ENCODE results near the gene CSNK2A1.

CSNK2A1 gene

DNA sequence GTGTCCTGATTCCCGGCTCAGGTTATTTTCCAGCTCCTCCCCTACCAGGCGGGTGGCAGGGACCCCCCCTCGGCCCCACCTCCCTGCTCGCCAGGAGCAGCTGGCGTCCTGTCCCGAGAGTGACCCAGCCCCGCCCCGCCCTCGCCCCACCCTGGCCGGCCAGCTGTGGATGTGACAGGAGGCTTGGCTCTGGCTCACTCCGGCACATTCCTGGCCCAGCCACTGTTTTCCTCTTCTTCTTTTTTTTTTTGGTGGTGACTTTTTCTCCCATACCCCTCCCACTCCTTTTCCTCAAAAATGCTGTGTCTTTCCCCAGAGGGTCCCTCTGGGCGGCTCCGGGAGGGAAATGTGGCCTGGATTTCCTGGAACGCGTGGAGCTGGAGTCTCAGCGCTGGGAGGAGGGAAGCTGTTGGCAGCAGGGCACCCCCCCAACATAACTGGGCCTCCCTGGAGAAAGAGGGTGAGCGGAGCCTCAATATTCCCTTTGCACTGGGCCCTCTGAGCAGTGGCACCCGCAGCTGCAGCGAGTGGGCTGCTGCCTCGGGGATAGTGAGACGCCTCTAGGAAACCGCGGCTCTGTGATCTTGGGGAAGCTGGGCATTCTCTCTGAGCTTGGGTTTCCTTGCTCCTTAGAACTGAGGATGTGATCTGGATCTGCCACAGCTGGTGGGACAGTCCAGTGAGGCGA, 28.3 kb upstream of the CSNK2A1 start:
- H3K4me1 ChIP-seq (ENCODE audit: low read length), result no peaks in the 10 kb centered on the region
- no peaks in the 10 kb centered on the region for H3K79me2 ChIP-seq (ENCODE audit: low read length)
- no peaks in the 10 kb centered on the region for H3K36me3 ChIP-seq (replicated peaks; ENCODE audit: insufficient read depth, low read length)
- no peaks in the 10 kb centered on the region for H4K20me1 ChIP-seq (ENCODE audit: insufficient read depth, low read length)
- H3F3A ChIP-seq (ENCODE audit: insufficient read depth, low read length), result no peaks in the 10 kb centered on the region
- peaks cover 7% of the 10 kb centered on the region; the same call in 1 of the 2 replicates for H3K27me3 ChIP-seq (replicated peaks; ENCODE audit: insufficient read depth, low read length)
- H2AFZ ChIP-seq (ENCODE audit: low read length), result no peak overlapping the region
- TF ChIP-seq EZH2phosphoT487 (IDR thresholded peaks at IDR 0.05; ENCODE audit: low read length), result no peak
- TF ChIP-seq, protein P1, sequence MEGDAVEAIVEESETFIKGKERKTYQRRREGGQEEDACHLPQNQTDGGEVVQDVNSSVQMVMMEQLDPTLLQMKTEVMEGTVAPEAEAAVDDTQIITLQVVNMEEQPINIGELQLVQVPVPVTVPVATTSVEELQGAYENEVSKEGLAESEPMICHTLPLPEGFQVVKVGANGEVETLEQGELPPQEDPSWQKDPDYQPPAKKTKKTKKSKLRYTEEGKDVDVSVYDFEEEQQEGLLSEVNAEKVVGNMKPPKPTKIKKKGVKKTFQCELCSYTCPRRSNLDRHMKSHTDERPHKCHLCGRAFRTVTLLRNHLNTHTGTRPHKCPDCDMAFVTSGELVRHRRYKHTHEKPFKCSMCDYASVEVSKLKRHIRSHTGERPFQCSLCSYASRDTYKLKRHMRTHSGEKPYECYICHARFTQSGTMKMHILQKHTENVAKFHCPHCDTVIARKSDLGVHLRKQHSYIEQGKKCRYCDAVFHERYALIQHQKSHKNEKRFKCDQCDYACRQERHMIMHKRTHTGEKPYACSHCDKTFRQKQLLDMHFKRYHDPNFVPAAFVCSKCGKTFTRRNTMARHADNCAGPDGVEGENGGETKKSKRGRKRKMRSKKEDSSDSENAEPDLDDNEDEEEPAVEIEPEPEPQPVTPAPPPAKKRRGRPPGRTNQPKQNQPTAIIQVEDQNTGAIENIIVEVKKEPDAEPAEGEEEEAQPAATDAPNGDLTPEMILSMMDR (IDR thresholded peaks at IDR 0.05; ENCODE audit: low read length), result no peak
- no peak for TF ChIP-seq EZH2 (optimal IDR thresholded peaks at IDR 0.05; ENCODE audit: low read depth, low read length)
- H3K9me3 ChIP-seq (replicated peaks; ENCODE audit: insufficient read depth, low read length), result no peaks in the 10 kb centered on the region
- DNase-seq, result no peak
- no peak overlapping the region for H3K4me3 ChIP-seq (ENCODE audit: low read length)
- no peak overlapping the region for H3K4me2 ChIP-seq (ENCODE audit: low read depth, low read length)
- no peak overlapping the region for H3K27ac ChIP-seq (ENCODE audit: low read length)
- H3K9me2 ChIP-seq (replicated peaks; ENCODE audit: insufficient read depth, low read length), result no peaks in the 10 kb centered on the region
- no peak overlapping the region for H3K9ac ChIP-seq (ENCODE audit: low read length)

DNA sequence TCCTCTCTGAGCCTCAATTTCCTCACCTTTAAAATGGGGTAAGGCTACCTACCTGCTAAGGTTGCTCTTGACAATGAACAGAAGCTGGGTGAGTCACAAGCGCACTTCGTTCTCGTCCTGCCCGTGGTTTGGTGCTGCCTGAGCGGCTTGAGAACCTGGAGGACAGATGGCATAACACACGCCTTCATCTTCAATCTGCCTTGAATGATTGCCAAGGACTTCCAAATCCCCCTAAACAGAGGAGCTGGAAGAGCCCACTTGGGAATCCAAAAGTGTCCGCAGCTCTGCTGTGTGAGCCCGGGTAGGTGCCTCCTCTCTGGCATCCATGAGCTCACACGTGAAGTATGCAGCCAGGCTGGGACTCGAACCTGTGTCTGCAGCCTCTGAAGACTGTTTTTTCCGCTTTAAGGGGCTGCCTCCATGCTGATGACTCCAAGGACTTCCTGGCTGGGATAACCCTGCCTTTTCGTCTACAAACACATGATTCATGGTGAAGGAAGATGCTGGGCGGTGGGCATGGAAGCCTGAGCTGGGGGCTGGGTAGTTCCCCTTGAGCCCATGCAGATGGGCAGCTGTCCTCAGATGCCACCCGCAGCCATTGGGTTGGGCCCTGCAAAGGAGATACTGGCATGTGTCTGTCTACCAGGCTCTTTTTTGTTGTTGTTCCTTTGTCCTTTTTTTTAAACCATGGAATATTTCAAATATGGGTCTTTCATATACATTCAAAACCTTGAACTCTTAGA, 25.3 kb upstream of the CSNK2A1 start:
- H3K9me3 ChIP-seq (replicated peaks; ENCODE audit: insufficient read depth, low read length), result no peaks in the 10 kb centered on the region
- H3K4me1 ChIP-seq (ENCODE audit: low read length), result no peaks in the 10 kb centered on the region
- H3K27ac ChIP-seq (ENCODE audit: low read length), result no peak overlapping the region
- no peaks in the 10 kb centered on the region for H3K36me3 ChIP-seq (replicated peaks; ENCODE audit: insufficient read depth, low read length)
- H3K79me2 ChIP-seq (ENCODE audit: low read length), result no peaks in the 10 kb centered on the region
- H3K4me2 ChIP-seq (ENCODE audit: low read depth, low read length), result no peak overlapping the region
- no peak for DNase-seq
- H2AFZ ChIP-seq (ENCODE audit: low read length), result no peak overlapping the region
- peaks cover 7% of the 10 kb centered on the region; the same call in 1 of the 2 replicates for H3K27me3 ChIP-seq (replicated peaks; ENCODE audit: insufficient read depth, low read length)
- no peak overlapping the region for H3K4me3 ChIP-seq (ENCODE audit: low read length)
- H4K20me1 ChIP-seq (ENCODE audit: insufficient read depth, low read length), result no peaks in the 10 kb centered on the region
- TF ChIP-seq, protein P1 (IDR thresholded peaks at IDR 0.05; ENCODE audit: low read length), result no peak
- TF ChIP-seq EZH2phosphoT487 (IDR thresholded peaks at IDR 0.05; ENCODE audit: low read length), result no peak
- TF ChIP-seq EZH2 (optimal IDR thresholded peaks at IDR 0.05; ENCODE audit: low read depth, low read length), result no peak
- no peak overlapping the region for H3K9ac ChIP-seq (ENCODE audit: low read length)
- H3K9me2 ChIP-seq (replicated peaks; ENCODE audit: insufficient read depth, low read length), result no peaks in the 10 kb centered on the region
- no peaks in the 10 kb centered on the region for H3F3A ChIP-seq (ENCODE audit: insufficient read depth, low read length)

DNA sequence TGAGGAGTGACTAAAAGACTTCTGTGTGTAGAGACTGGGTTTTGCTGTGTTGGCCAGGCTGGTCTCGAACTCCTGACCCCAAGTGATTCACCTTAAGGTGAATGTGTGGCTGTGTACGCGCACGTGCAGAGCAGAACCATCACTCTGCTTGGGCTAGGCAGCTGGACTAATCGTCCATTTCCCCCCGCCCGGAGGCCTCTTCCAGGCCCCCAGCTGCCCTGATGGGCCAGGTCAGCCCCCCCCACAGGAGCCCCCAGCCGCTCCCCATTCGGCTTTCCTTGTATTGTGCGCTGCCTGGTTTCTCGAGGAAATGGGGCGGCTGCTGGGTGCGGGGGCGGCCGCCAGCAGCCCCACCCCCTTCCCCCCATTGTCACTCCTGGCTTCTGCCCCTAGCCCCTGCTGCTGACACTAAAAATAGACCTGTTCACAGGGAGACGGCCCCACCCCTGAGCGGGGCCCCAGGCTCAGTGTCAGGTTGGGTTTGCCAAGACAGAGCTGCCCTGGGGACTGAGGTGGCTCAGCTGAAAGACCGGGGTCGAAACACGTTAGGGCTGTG, 24.6 kb upstream of the CSNK2A1 start:
- H3F3A ChIP-seq (ENCODE audit: insufficient read depth, low read length), result no peaks in the 10 kb centered on the region
- peaks cover 7% of the 10 kb centered on the region; the same call in 1 of the 2 replicates for H3K27me3 ChIP-seq (replicated peaks; ENCODE audit: insufficient read depth, low read length)
- TF ChIP-seq, protein P1 (IDR thresholded peaks at IDR 0.05; ENCODE audit: low read length), result no peak
- TF ChIP-seq EZH2 (optimal IDR thresholded peaks at IDR 0.05; ENCODE audit: low read depth, low read length), result no peak
- no peak for TF ChIP-seq EZH2phosphoT487 (IDR thresholded peaks at IDR 0.05; ENCODE audit: low read length)
- no peaks in the 10 kb centered on the region for H3K4me1 ChIP-seq (ENCODE audit: low read length)
- H2AFZ ChIP-seq (ENCODE audit: low read length), result no peak overlapping the region
- H3K79me2 ChIP-seq (ENCODE audit: low read length), result no peaks in the 10 kb centered on the region
- H3K9ac ChIP-seq (ENCODE audit: low read length), result no peak overlapping the region
- H3K36me3 ChIP-seq (replicated peaks; ENCODE audit: insufficient read depth, low read length), result no peaks in the 10 kb centered on the region
- no peak overlapping the region for H3K4me3 ChIP-seq (ENCODE audit: low read length)
- H3K27ac ChIP-seq (ENCODE audit: low read length), result no peak overlapping the region
- DNase-seq, result no peak
- H3K9me2 ChIP-seq (replicated peaks; ENCODE audit: insufficient read depth, low read length), result no peaks in the 10 kb centered on the region
- no peaks in the 10 kb centered on the region for H3K9me3 ChIP-seq (replicated peaks; ENCODE audit: insufficient read depth, low read length)
- no peak overlapping the region for H3K4me2 ChIP-seq (ENCODE audit: low read depth, low read length)
- no peaks in the 10 kb centered on the region for H4K20me1 ChIP-seq (ENCODE audit: insufficient read depth, low read length)

All from MM.1S (cell line).